Vagina (tissue), 2 donors: ENCODE results near the gene CPT1A.

ENCODE experiments used
- CTCF ChIP-seq, 3 experiments: fragments of 450-650 bp in 2 of 3; fragments of 200-600 bp in 1 of 3; sonication (generic) in 1 of 3; IDR thresholded peaks; one replicate each; pipeline ENCODE4 v1.5.1; 2017 to 2019; ENCODE audit warnings: antibody characterized with exemption in 3 of 3, mild to moderate bottlenecking in 2 of 3, moderate library complexity in 2 of 3
- POLR2A ChIP-seq, 2 donors: fragments of 450-650 bp; IDR thresholded peaks; one replicate each; pipeline ENCODE4 v1.6.1; 2017; ENCODE audit warnings: antibody characterized with exemption in 2 of 2, mild to moderate bottlenecking in 2 of 2, moderate library complexity in 2 of 2
- POLR2AphosphoS5 ChIP-seq, 2 donors: sonication (generic); formaldehyde crosslinking; IDR thresholded peaks; one replicate each; pipeline ENCODE4 v1.9.0; 2017; ENCODE audit warnings: antibody characterized with exemption in 2 of 2, mild to moderate bottlenecking in 2 of 2, low read depth in 1 of 2; ENCODE audit not compliant: insufficient read depth in 1 of 2

GRCh38 chr11:68827733-68828132 is 14.0 kb downstream of the CPT1A start:
- TF ChIP-seq CTCF (IDR thresholded peaks at IDR 0.05) (no peak), POLR2AphosphoS5 (IDR thresholded peaks at IDR 0.05; ENCODE audit: insufficient read depth in 1 of 2, low read depth in 1 of 2) (no peak), POLR2A (IDR thresholded peaks at IDR 0.05) (no peak)
